Hepatocyte (in vitro differentiated cells): ENCODE data around the gene CWC15. TPM values are rescaled to one million over a fixed set of nuclear protein-coding genes. Genes with fewer than 3 reads are reported as not detected.

ENCODE experiments used
- DNase-seq: peaks from one replicate; pipeline ENCODE4 v3.0.0-alpha.2; 2016; ENCODE audit warnings: low spot score
- H2AFZ ChIP-seq: fragments of 200-600 bp; sonication (generic); 2 replicates; pipeline ENCODE4 v1.6.0; 2016; ENCODE audit warnings: antibody characterized with exemption, mild to moderate bottlenecking
- H3K27ac ChIP-seq: fragments of 200-600 bp; sonication (generic); 2 replicates; pipeline ENCODE4 v1.5.1; 2016; ENCODE audit warnings: mild to moderate bottlenecking
- H3K27me3 ChIP-seq: fragments of 200-600 bp; sonication (generic); 2 replicates; pipeline ENCODE4 v1.6.1; 2016
- H3K36me3 ChIP-seq: fragments of 200-600 bp; sonication (generic); replicated peaks from 2 replicates; pipeline ENCODE4 v1.5.1; 2016; ENCODE audit warnings: low read depth; ENCODE audit not compliant: insufficient read depth
- H3K4me1 ChIP-seq: fragments of 200-600 bp; sonication (generic); 2 replicates; pipeline ENCODE4 v1.5.1; 2016; ENCODE audit warnings: mild to moderate bottlenecking, moderate library complexity; ENCODE audit not compliant: insufficient read depth
- H3K4me2 ChIP-seq: fragments of 200-600 bp; sonication (generic); 2 replicates; pipeline ENCODE4 v1.6.0; 2016
- H3K4me3 ChIP-seq: fragments of 200-600 bp; sonication (generic); 2 replicates; pipeline ENCODE4 v1.5.1; 2016; ENCODE audit warnings: mild to moderate bottlenecking
- H3K79me2 ChIP-seq: fragments of 200-600 bp; sonication (generic); 2 replicates; pipeline ENCODE4 v1.6.0; 2017; ENCODE audit warnings: mild to moderate bottlenecking
- H3K9me2 ChIP-seq: fragments of 200-600 bp; sonication (generic); replicated peaks from 2 replicates; pipeline ENCODE4 v1.6.0; 2017; ENCODE audit warnings: mild to moderate bottlenecking; ENCODE audit not compliant: insufficient read depth
- H3K9me3 ChIP-seq: fragments of 200-600 bp; sonication (generic); 2 replicates; pipeline ENCODE4 v1.5.1; 2016; ENCODE audit warnings: low read depth, mild to moderate bottlenecking
- H4K20me1 ChIP-seq: fragments of 200-600 bp; sonication (generic); 2 replicates; pipeline ENCODE4 v1.6.0; 2016; ENCODE audit warnings: mild to moderate bottlenecking; ENCODE audit not compliant: insufficient read depth, poor library complexity, severe bottlenecking
- CTCF ChIP-seq: fragments of 200-600 bp; sonication (generic); IDR thresholded peaks from 2 replicates; pipeline ENCODE4 v1.5.1; 2016; ENCODE audit warnings: antibody characterized with exemption, mild to moderate bottlenecking; ENCODE audit not compliant: poor library complexity
- EZH2 ChIP-seq: fragments of 200-600 bp; sonication (generic); IDR thresholded peaks from 2 replicates; pipeline ENCODE4 v1.6.1; 2016; ENCODE audit warnings: antibody characterized with exemption, mild to moderate bottlenecking, borderline replicate concordance
- EZH2phosphoT487 ChIP-seq: fragments of 200-600 bp; sonication (generic); IDR thresholded peaks from one replicate; pipeline ENCODE4 v1.6.1; 2018; ENCODE audit warnings: antibody characterized with exemption, mild to moderate bottlenecking, low read depth, moderate library complexity; ENCODE audit not compliant: unreplicated experiment, severe bottlenecking
- WGBS: methylation state at CpG from one replicate; pipeline ENCODE4 v1.1.6; 2016; ENCODE audit warnings: low lambda C conversion rate; ENCODE audit errors: missing lambda C conversion rate; 5-methylcytosine and 5-hydroxymethylcytosine counted together
- polyA plus RNA-seq: library from polyadenylated mRNA; unstranded; fragments of >200 nt; fragmentation: Nextera tagmentation; extraction: Ambion mirVana; gene quantifications from 2 replicates; pipeline ENCODE4 v1.2.1, GENCODE V29; 2016
- total RNA-seq: library from RNA; depleted of rRNA; stranded (reverse); fragments of >200 nt; gene quantifications from 2 replicates; pipeline ENCODE4 v1.2.3, GENCODE V29; 2014

CWC15 gene
- total and polyA plus RNA-seq, 2 experiments from 2014 or later, result 57.6 to 58.3 TPM

- H3K4me1 ChIP-seq, result peaks cover 28% of the 10 kb centered on the region
- H4K20me1 ChIP-seq, result no peaks in the 10 kb centered on the region
- peak; percentile 49 for DNase-seq
- no peak overlapping the region for H3K4me2 ChIP-seq
- H3K27me3 ChIP-seq, result no peaks in the 10 kb centered on the region
- peak overlapping the region; percentile 54 for H3K27ac ChIP-seq
- H3K4me3 ChIP-seq, result no peak overlapping the region
- H3K36me3 ChIP-seq, result no peaks in the 10 kb centered on the region
- 34% methylated on average over 6 of the region's 6 CpGs for WGBS
- H3K9me2 ChIP-seq, result no peaks in the 10 kb centered on the region
- no peak for TF ChIP-seq CTCF
- no peak for TF ChIP-seq EZH2phosphoT487
- TF ChIP-seq EZH2, result no peak
- H2AFZ ChIP-seq, result no peak overlapping the region
- H3K9me3 ChIP-seq, result no peaks in the 10 kb centered on the region
- no peaks in the 10 kb centered on the region for H3K79me2 ChIP-seq
Measured at GRCh38 chr11:94926698-94927237, 46.6 kb downstream of the CWC15 start.

GRCh38 chr11:94926271-94926625 lies 47.1 kb downstream of the CWC15 start:
- H4K20me1 ChIP-seq, result no peaks in the 10 kb centered on the region
- no peak overlapping the region for H3K4me3 ChIP-seq
- no peaks in the 10 kb centered on the region for H3K36me3 ChIP-seq
- no peak for DNase-seq
- no peaks in the 10 kb centered on the region for H3K79me2 ChIP-seq
- peaks cover 28% of the 10 kb centered on the region for H3K4me1 ChIP-seq
- peak overlapping the region; percentile 12 for H3K4me2 ChIP-seq
- no peaks in the 10 kb centered on the region for H3K27me3 ChIP-seq
- peak overlapping the region; percentile 54 for H3K27ac ChIP-seq
- H2AFZ ChIP-seq, result no peak overlapping the region
- H3K9me2 ChIP-seq, result no peaks in the 10 kb centered on the region
- no peaks in the 10 kb centered on the region for H3K9me3 ChIP-seq
- TF ChIP-seq EZH2phosphoT487, result no peak
- no peak for TF ChIP-seq CTCF
- no peak for TF ChIP-seq EZH2

- Histone ChIP-seq H3K79me2 (no peaks in the 10 kb centered on the region), H3K9me2 (no peaks in the 10 kb centered on the region), H3K9me3 (no peaks in the 10 kb centered on the region), H3K27me3 (no peaks in the 10 kb centered on the region), H2AFZ (no peak overlapping the region), H3K36me3 (no peaks in the 10 kb centered on the region), H3K4me3 (no peak overlapping the region), H4K20me1 (no peaks in the 10 kb centered on the region), H3K4me2 (peak overlapping the region; percentile 39), H3K27ac (peak overlapping the region; percentile 54), H3K4me1 (peaks cover 28% of the 10 kb centered on the region)
- TF ChIP-seq CTCF (no peak), EZH2phosphoT487 (no peak), EZH2 (no peak)
- no peak for DNase-seq
- WGBS, result 46% methylated on average over 7 of the region's 7 CpGs
Measured at GRCh38 chr11:94925422-94926270, 47.7 kb downstream of the CWC15 start.
